T-helper 2 cell treated with Interferon-gamma antibody and Interleukin-4, amounts not matched to agents 5 μg/mL and 100 μg/mL, for 36 hours (primary cell): Measurements from ENCODE around the gene DHRS12.

ENCODE experiments used
- DNase-seq: peaks from one replicate; pipeline ENCODE4 v3.0.0; 2021; ENCODE audit warnings: low spot score
- H3K27ac Mint-ChIP-seq: one replicate; pipeline ENCODE4 v1.8.0; 2021; ENCODE audit warnings: mild to moderate bottlenecking, mixed read lengths
- H3K27me3 Mint-ChIP-seq: one replicate; pipeline ENCODE4 v1.8.0; 2021; ENCODE audit warnings: low read depth, mixed read lengths
- H3K36me3 Mint-ChIP-seq: one replicate; pipeline ENCODE4 v1.8.0; 2021; ENCODE audit warnings: low read depth, mixed read lengths
- H3K4me1 Mint-ChIP-seq: one replicate; pipeline ENCODE4 v1.8.0; 2021; ENCODE audit warnings: low read depth, mixed read lengths
- H3K4me3 Mint-ChIP-seq: one replicate; pipeline ENCODE4 v1.8.0; 2022; ENCODE audit warnings: mild to moderate bottlenecking, moderate library complexity, mixed read lengths
- H3K9me3 Mint-ChIP-seq: one replicate; pipeline ENCODE4 v1.8.0; 2021; ENCODE audit warnings: mixed read lengths

Gene DHRS12

DNA sequence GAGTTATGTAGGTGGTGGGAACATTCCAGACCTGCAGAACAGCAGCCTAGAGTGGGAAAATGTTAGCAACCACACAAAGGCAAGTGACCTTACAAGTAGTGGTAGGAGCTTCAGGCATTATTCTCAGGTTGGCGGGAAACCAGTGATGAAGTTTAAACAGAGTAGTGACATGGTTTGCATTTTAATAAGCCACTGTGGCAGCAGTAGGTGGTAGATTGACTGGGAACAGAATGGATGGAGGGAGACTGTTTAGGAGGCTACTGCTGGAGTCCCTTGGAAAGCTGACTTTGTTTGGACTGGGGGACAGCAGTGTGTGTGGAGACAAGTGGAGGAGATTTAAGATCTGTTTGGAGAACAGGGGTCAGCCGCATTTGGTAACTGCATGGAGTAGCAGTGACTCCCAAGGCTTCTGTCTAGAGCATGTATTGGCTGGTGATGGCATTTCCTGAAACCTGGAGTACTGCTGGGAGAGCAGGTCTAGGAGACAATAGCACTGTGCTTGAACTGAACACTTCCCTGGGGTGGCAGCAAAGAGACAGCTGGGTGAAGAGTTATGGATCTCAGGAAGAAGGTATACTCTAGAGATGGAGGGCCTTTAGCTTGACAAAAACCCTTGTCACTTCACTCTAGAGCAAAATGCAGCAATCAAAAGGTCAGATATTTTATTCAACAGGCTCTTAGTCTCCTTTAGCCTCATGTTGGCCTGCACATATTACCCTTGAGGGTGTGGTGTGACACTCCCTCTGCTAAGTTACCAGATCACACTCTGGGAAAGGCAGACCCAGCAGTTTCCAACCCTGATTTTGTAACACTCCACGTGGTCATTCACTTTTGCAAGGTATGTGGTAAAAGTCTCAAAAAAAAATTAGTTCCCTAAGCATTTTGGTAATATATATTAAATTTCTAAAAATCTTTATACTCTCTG lies 70.3 kb downstream of the DHRS12 start:
- no peak for DNase-seq
- peaks cover 13% of the 10 kb centered on the region for H3K4me1 Mint-ChIP-seq
- no peak overlapping the region for H3K27ac Mint-ChIP-seq
- no peak overlapping the region for H3K4me3 Mint-ChIP-seq
- no peaks in the 10 kb centered on the region for H3K9me3 Mint-ChIP-seq
- no peaks in the 10 kb centered on the region for H3K27me3 Mint-ChIP-seq
- peaks cover 11% of the 10 kb centered on the region for H3K36me3 Mint-ChIP-seq

DNA sequence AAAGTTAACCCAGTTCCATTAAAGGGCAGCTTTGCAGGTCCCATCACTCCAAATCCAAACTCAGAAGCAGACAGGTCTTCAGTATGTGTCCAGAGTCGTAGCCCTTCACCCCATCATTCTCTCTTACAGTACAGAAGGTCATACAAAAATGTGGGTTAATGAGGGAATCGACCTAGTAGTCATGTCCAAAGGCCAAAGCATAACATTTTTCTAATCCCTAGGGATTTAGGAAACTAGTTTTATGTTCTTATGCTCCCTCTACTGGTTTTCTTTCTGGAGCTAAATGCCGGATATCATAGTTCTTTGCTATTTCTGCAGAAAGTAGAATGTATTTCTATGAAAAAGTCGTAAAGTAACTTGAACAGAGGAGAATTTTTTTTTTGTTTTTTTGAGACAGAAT lies 72.2 kb downstream of the DHRS12 start:
- Mint-ChIP-seq H3K27ac (peak overlapping the region; percentile 38), H3K4me1 (peaks cover 5% of the 10 kb centered on the region), H3K36me3 (peaks cover 17% of the 10 kb centered on the region), H3K9me3 (no peaks in the 10 kb centered on the region), H3K4me3 (no peak overlapping the region), H3K27me3 (no peaks in the 10 kb centered on the region)
- DNase-seq, result no peak

DNA sequence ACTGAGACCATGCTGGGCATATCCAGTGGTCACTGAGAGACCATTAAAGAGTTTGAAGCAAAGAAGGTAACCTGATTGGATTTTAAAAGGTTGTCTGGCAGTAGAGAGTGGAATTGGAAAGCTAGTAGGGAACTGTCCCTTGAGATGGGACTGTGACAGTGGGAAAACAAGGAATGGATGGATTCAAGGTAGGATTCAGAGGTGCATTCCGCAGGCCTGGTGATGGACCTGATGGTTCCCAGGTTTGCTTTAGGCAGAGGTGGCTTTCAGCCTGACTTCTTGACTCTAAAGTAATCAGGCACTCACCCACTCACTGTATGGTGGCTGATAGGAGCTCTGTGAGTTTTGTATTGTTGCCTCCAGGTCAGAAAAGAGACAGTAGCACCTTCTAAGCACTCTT lies 73.0 kb downstream of the DHRS12 start:
- Mint-ChIP-seq H3K27ac (no peak overlapping the region), H3K4me1 (peaks cover 5% of the 10 kb centered on the region), H3K9me3 (no peaks in the 10 kb centered on the region), H3K36me3 (peaks cover 16% of the 10 kb centered on the region), H3K27me3 (no peaks in the 10 kb centered on the region), H3K4me3 (no peak overlapping the region)
- no peak for DNase-seq

DNA sequence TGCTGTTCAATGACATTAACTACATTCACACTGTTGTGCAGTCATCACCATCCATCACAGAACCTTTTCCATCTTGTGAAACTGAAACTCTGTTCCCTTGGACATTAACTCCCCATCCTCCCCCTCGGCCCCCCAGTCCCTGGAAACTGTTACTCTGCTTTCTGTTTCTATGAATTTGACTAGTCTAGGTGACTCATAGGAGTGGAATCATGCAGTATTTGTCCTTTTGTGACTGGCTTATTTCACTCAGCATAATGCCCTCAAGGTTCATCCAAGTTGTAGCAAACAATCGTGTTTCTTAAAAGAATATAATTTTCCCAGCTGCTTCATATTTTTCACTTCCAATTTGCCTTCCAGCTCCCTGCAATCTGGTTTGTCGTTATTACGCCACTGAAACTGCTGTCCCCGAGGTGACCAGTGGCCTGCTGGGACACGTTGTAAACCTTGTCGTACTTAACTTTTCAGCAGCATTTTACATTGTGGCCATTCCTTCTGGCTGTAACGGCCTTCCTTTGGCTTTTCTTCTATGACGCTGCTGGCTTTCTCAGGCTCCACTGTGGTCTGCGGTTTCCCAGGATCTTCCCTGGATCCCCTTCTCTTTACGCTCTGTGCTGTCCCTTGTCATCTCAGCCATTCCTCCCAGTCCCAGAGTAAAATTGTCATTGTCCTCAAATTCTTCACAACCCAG lies 74.0 kb downstream of the DHRS12 start:
- peaks cover 14% of the 10 kb centered on the region for H3K36me3 Mint-ChIP-seq
- no peak overlapping the region for H3K4me3 Mint-ChIP-seq
- H3K27me3 Mint-ChIP-seq, result no peaks in the 10 kb centered on the region
- peak; percentile 62 for DNase-seq
- H3K9me3 Mint-ChIP-seq, result no peaks in the 10 kb centered on the region
- H3K4me1 Mint-ChIP-seq, result peaks cover 5% of the 10 kb centered on the region
- no peak overlapping the region for H3K27ac Mint-ChIP-seq

DNA sequence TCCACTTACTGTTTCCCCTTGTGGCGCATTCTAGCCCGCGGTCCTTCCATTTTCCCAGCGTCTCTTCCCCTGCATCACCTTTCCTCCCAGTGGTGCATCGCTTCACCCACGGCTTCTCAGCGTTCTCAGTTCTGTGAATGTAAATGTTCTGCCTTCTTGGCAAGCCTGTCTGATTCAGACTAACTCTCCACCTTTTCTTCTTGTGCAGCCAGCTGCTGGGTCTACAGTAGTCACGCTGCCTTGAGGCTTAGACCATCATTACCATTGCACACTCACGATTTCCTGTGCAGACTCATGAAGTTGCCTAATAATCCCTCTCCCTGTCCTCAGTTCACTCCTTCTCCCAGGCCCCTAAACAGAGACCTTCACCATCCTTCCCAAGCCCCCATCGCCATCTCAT lies 75.0 kb downstream of the DHRS12 start:
- Mint-ChIP-seq H3K9me3 (no peaks in the 10 kb centered on the region), H3K4me3 (no peak overlapping the region), H3K27me3 (no peaks in the 10 kb centered on the region), H3K27ac (no peak overlapping the region), H3K36me3 (peaks cover 16% of the 10 kb centered on the region), H3K4me1 (peaks cover 5% of the 10 kb centered on the region)
- no peak for DNase-seq

DNA sequence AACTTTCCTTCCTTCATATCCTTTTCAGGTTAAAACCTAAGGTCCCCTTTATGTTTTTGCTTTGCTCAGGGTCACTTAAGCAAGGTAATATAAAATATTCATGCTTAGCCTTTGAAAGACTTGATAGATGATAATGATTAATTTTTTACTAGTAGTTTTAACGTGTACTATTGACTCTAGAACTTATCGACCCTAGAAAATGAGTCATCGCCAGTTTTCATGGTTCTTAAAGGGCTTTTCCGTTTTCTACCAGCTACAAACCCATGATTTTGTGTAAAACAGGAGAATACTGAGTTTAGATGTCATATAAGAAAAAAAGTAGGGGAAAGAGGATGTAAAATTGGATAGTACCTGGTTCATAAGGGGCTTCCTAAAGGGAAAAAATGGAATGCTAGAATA lies 75.7 kb downstream of the DHRS12 start:
- Mint-ChIP-seq H3K4me1 (peaks cover 5% of the 10 kb centered on the region), H3K4me3 (no peak overlapping the region), H3K27me3 (no peaks in the 10 kb centered on the region), H3K9me3 (no peaks in the 10 kb centered on the region), H3K36me3 (peaks cover 16% of the 10 kb centered on the region), H3K27ac (no peak overlapping the region)
- no peak for DNase-seq

DNA sequence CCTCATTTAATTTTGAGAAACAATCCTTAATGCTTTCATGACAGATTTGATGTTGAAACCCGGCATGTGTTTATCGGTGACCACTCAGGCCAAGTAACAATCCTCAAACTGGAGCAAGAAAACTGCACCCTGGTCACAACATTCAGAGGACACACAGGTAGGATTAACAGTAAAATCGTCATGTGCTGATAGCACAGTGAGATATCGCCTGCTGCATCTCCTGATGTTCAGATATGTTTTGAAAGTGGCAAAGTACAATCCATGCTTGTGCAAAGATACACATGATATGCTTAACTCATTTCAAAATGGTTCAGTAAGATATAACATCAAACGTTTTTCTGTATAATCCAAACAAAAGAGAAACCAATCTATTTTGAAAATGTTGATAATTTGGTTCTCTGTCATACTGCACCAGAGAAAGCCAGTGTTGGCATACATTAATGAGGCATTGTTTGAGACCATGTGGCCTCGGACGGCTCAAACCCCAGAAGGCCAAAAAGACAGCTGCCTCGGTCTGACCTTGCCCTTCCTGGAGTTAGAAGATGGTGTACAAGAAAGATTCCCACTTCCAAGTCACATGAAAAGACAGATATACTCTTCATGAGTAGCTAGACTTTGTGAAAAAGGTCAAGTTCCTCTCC lies 76.2 kb downstream of the DHRS12 start:
- Mint-ChIP-seq H3K27me3 (no peaks in the 10 kb centered on the region), H3K27ac (no peak overlapping the region), H3K36me3 (peaks cover 16% of the 10 kb centered on the region), H3K9me3 (no peaks in the 10 kb centered on the region), H3K4me1 (peaks cover 5% of the 10 kb centered on the region), H3K4me3 (no peak overlapping the region)
- DNase-seq, result no peak

DNA sequence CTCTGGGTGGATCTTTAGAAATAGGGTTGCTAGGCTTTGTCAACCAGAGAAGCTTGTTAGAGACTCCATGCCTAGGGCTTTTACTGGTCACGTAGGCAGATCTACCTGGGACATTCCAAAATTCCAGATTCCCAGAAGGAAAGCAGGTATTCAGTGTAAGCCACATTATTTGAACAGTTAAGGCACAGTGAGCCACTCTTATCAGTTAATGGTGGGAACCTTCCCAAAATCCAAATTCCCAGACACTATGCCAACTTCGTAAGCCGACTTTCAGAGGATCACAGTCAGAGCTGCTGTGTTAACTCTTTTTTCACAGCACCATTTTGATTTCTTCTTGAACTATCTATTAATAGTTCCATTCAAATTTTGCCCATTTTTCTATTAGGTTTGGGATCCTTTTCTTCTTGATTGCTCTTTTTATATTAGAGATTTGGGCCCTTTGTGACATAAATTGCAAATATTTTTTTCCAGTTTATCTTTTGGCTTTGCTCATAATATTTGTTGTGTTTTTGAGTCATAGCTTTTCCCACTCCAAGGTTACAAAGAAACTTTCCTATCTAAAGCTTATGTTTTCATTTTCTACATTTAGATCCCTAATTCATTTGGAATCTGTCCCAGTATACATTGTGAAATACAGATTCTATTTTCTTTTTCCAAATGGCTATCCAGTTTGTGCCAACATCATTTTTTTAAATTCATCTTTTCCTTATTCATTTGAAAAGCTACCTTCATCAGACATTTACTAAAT lies 77.3 kb downstream of the DHRS12 start:
- peaks cover 15% of the 10 kb centered on the region for H3K36me3 Mint-ChIP-seq
- H3K27me3 Mint-ChIP-seq, result no peaks in the 10 kb centered on the region
- DNase-seq, result no peak
- H3K4me3 Mint-ChIP-seq, result no peak overlapping the region
- peaks cover 4% of the 10 kb centered on the region for H3K4me1 Mint-ChIP-seq
- H3K27ac Mint-ChIP-seq, result no peak overlapping the region
- H3K9me3 Mint-ChIP-seq, result no peaks in the 10 kb centered on the region

DNA sequence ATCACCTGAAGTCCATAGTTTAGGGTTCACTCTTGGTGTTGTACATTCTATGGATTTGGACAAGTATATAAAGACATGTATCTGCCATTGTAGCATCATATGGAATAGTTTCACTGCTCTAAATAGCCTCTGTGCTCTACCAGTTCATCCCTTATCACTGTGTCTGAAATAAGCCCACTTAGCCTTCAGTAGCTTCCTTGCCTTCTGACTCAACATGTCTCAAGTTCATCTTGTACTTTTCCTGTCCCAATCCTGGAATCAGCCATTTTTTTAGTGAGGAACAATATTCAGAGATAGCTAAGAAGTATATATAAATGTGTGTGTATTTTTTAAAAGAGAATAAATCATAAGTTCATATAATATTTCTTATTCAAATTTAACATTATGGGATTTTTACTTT lies 79.2 kb downstream of the DHRS12 start:
- Mint-ChIP-seq H3K4me3 (no peak overlapping the region), H3K27ac (no peak overlapping the region), H3K4me1 (no peaks in the 10 kb centered on the region), H3K27me3 (no peaks in the 10 kb centered on the region), H3K9me3 (no peaks in the 10 kb centered on the region), H3K36me3 (peaks cover 13% of the 10 kb centered on the region)
- DNase-seq, result no peak

DNA sequence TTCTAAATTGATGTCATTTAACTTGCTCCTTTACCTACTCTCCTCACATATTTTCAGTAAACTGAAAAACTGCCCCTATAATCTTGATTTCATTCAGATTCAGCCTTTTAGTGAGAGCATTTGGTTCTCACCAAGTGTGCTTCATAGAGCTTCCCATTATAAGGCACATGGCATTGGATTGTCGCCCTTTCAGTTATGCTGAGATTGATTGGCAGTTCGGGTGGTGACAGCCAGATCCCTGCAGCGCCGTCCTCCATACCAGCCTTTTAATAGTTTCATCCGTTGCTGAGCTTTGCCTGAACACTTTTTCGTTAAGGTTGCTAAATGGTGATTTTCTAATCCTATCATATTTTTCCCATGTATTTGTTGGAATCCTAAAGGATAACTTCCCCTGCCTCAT lies 80.4 kb downstream of the DHRS12 start:
- Mint-ChIP-seq H3K27me3 (no peaks in the 10 kb centered on the region), H3K36me3 (peaks cover 13% of the 10 kb centered on the region), H3K4me3 (no peak overlapping the region), H3K9me3 (no peaks in the 10 kb centered on the region), H3K27ac (no peak overlapping the region), H3K4me1 (no peaks in the 10 kb centered on the region)
- no peak for DNase-seq

DNA sequence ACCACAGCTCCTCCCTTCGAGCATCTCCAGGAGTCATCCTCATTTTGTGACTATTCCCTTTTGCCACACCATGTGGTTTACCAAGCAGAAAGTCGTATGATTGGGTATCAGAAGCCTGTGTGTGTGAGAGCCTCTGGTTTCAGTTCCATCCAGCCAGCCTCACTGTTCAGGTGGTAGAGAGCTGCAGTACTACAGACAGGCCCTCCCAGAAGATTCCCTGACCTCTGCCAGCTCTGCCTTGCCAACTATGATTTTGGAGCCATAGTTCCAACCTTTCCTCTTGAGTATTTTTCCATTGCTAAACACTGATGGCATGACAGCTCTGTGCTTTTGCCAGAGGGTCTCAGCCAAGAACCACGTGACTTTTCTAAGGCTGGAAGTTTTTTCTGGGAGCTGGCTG lies 82.5 kb downstream of the DHRS12 start:
- H3K4me3 Mint-ChIP-seq, result no peak overlapping the region
- no peak overlapping the region for H3K27ac Mint-ChIP-seq
- no peaks in the 10 kb centered on the region for H3K9me3 Mint-ChIP-seq
- no peaks in the 10 kb centered on the region for H3K27me3 Mint-ChIP-seq
- H3K36me3 Mint-ChIP-seq, result peaks cover 4% of the 10 kb centered on the region
- DNase-seq, result no peak
- H3K4me1 Mint-ChIP-seq, result no peaks in the 10 kb centered on the region

DNA sequence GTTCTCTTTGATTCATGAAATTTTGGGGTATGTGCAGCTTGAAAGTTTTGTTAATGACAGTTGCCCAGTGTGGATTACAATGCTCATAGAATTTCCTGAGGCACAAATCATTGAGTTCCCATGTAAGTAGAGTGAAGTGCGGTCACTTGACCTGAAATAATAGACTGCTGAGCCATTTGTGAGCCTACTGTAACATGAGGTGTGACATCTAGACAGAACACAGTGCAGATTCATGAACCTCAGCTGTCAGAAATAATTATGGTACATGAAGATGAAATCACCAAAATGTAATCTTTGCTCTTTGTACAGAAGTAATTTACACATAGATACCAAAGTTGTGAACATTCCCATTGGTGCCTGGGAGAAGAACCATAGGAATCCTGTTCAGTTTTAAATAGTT lies 84.6 kb downstream of the DHRS12 start:
- Mint-ChIP-seq H3K36me3 (peaks cover 2% of the 10 kb centered on the region), H3K27me3 (no peaks in the 10 kb centered on the region), H3K4me3 (no peak overlapping the region)

More for the DNA sequence above, 84.6 kb downstream of the DHRS12 start:
- no peak for DNase-seq
- Mint-ChIP-seq H3K27ac (no peak overlapping the region), H3K4me1 (no peaks in the 10 kb centered on the region), H3K9me3 (no peaks in the 10 kb centered on the region)
